ENCODE data around the gene AKAP13.

AKAP13 gene

GRCh38 chr15:85414495-85414894 is 34.1 kb downstream of the AKAP13 start:
- in situ Hi-C loops (cut with HindIII; ENCODE audit: low sequenced_read_pairs) = no loop called here
- no peak for TF ChIP-seq CTCF (IDR thresholded peaks at IDR 0.05; ENCODE audit: low read depth, low read length)
- no peak overlapping the region for H3K4me3 ChIP-seq (ENCODE audit: low read depth, low read length)
- peak; percentile 54 for DNase-seq (ENCODE audit: low read depth, low spot score)

GRCh38 chr15:85414991-85415390 is 34.6 kb downstream of the AKAP13 start:
- in situ Hi-C loops (cut with HindIII; ENCODE audit: low sequenced_read_pairs) = no loop called here
- DNase-seq (ENCODE audit: low read depth, low spot score) = no peak
- TF ChIP-seq CTCF (IDR thresholded peaks at IDR 0.05; ENCODE audit: low read depth, low read length) = no peak
- H3K4me3 ChIP-seq (ENCODE audit: low read depth, low read length) = no peak overlapping the region

GRCh38 chr15:85415783-85416182 is 35.4 kb downstream of the AKAP13 start:
- H3K4me3 ChIP-seq (ENCODE audit: low read depth, low read length) = no peak overlapping the region
- TF ChIP-seq CTCF (IDR thresholded peaks at IDR 0.05; ENCODE audit: low read depth, low read length) = no peak
- in situ Hi-C loops (cut with HindIII; ENCODE audit: low sequenced_read_pairs) = no loop called here
- DNase-seq (ENCODE audit: low read depth, low spot score) = no peak

GRCh38 chr15:85417276-85417675 is 36.9 kb downstream of the AKAP13 start:
- DNase-seq (ENCODE audit: low read depth, low spot score) = no peak
- no peak overlapping the region for H3K4me3 ChIP-seq (ENCODE audit: low read depth, low read length)
- in situ Hi-C loops (cut with HindIII; ENCODE audit: low sequenced_read_pairs) = no loop called here
- TF ChIP-seq CTCF (IDR thresholded peaks at IDR 0.05; ENCODE audit: low read depth, low read length) = no peak

- in situ Hi-C loops (cut with HindIII; ENCODE audit: low sequenced_read_pairs) = no loop called here
- DNase-seq (ENCODE audit: low read depth, low spot score) = no peak
- no peak overlapping the region for H3K4me3 ChIP-seq (ENCODE audit: low read depth, low read length)
- TF ChIP-seq CTCF (IDR thresholded peaks at IDR 0.05; ENCODE audit: low read depth, low read length) = no peak
Measured at GRCh38 chr15:85419161-85419560, 38.8 kb downstream of the AKAP13 start.

GRCh38 chr15:85421116-85421925 is 40.9 kb downstream of the AKAP13 start:
- DNase-seq (ENCODE audit: low read depth, low spot score) = peak; percentile 43
- no peak for TF ChIP-seq CTCF (IDR thresholded peaks at IDR 0.05; ENCODE audit: low read depth, low read length)
- in situ Hi-C loops (cut with HindIII; ENCODE audit: low sequenced_read_pairs) = no loop called here
- H3K4me3 ChIP-seq (ENCODE audit: low read depth, low read length) = no peak overlapping the region
